Effector memory CD8-positive, alpha-beta T cell (primary cell): ENCODE data around the gene DCLRE1B.
A peak's percentile ranks its signal among the peaks of the same experiment; 100 is the strongest.

ENCODE experiments used
- ATAC-seq: fragments of 150-1000 bp; cut with Tn5 transposase; replicated peaks from 2 replicates; pipeline ENCODE4 v1.10.0; 2021; ENCODE audit warnings: mild to moderate bottlenecking, moderate library complexity
- DNase-seq, 3 experiments: peaks; one replicate each; pipeline ENCODE4 v3.0.0; 2021
- H3K27ac Mint-ChIP-seq, 2 donors: one replicate each; pipeline ENCODE4 v1.8.0; 2022; ENCODE audit warnings: mild to moderate bottlenecking in 2 of 2, mixed read lengths in 2 of 2, moderate library complexity in 2 of 2
- H3K27me3 Mint-ChIP-seq, 2 donors: one replicate each; pipeline ENCODE4 v1.8.0; 2022; ENCODE audit warnings: mixed read lengths in 2 of 2
- H3K36me3 Mint-ChIP-seq: one replicate; pipeline ENCODE4 v1.8.0; 2022; ENCODE audit warnings: mild to moderate bottlenecking, moderate library complexity, mixed read lengths; ENCODE audit not compliant: insufficient read depth
- H3K4me1 Mint-ChIP-seq, 2 donors: one replicate each; pipeline ENCODE4 v1.8.0; 2022; ENCODE audit warnings: low read depth in 2 of 2, mixed read lengths in 2 of 2
- H3K4me3 Mint-ChIP-seq, 2 donors: one replicate each; pipeline ENCODE4 v1.8.0; 2022; ENCODE audit warnings: mild to moderate bottlenecking in 2 of 2, mixed read lengths in 2 of 2, moderate library complexity in 2 of 2
- H3K9me3 Mint-ChIP-seq, 2 donors: one replicate each; pipeline ENCODE4 v1.8.0; 2022; ENCODE audit warnings: mixed read lengths in 2 of 2

DCLRE1B gene

DNA sequence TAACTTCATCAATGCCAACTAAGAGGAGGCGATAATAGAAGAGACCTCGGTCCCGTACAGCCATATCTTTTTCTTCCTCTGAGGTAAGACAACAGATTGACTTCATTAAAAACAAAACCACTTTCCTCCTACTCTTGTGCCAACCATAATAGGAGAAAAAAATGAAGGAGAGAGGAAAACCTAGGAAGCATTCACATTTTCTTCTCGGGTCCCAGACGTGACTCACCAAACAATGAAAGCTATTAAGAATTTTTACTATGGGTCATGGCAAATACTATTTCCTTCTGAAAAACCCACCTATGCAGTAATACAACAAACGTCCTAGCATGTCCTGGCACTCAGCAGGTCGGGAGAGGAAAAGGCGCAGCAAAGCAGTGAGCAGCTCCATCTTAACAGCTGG lies 9.2 kb upstream of the DCLRE1B start:
- DNase-seq (no peak), ATAC-seq (no peak)
- Mint-ChIP-seq H3K9me3 (no peaks in the 10 kb centered on the region), H3K27me3 (no peaks in the 10 kb centered on the region), H3K36me3 (peaks cover 48% of the 10 kb centered on the region), H3K4me3 (no peak overlapping the region), H3K4me1 (peaks cover 7 to 46% of the 10 kb centered on the region in 2 donors), H3K27ac (peak overlapping the region in 1 of 2 donors; percentile 67)

DNA sequence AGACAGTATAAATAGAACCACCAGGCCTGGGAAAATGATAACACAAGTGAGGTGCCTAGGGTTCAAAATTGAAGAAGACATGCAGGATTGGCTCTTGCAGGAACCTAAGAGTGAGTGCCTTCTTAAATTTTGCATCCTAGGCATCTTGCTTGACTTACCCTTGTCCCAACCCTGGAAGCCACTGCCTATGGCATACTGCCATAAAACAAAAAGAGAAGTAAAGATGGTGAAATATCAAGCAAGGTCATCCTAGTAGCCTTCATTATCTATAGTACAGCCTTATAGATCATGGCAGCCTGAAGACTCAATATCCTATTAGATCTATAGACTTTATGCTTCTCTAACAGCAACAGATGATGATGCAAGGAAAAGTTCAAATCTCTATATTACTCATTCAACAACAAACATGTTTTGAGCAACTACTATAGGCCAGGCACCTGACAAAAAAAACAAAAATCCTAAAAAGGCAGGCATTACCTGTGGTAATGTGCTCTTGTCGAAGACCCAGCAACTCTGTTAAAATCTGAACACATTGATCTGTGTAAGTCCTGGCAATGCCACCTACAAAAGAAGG lies 6.8 kb upstream of the DCLRE1B start:
- H3K36me3 Mint-ChIP-seq, result peaks cover 55% of the 10 kb centered on the region
- no peak overlapping the region for H3K4me3 Mint-ChIP-seq
- H3K27ac Mint-ChIP-seq, result peak overlapping the region in 1 of 2 donors; percentile 4
- no peaks in the 10 kb centered on the region for H3K27me3 Mint-ChIP-seq
- H3K9me3 Mint-ChIP-seq, result no peaks in the 10 kb centered on the region
- ATAC-seq (no peak), DNase-seq (no peak)
- peaks cover 26 to 69% of the 10 kb centered on the region in 2 donors for H3K4me1 Mint-ChIP-seq

DNA sequence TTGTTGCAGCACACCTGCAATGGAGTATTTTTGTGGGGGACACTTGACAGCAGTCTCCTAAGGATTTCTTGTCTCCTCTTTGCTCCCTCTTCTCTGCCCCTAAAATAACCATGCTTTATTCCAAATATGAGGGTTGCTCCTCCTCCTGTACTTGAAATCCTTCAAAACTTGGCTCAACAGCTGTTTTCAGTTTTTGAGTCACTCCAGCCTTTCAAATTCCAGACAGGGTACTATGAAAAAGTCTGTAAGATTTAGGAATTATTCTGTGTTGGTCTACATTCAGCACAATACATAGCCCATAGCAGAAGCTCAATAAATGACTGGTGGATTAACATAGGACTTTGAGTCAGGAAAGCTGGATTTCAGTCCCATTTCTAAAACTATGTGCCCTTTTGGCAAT lies 6.0 kb upstream of the DCLRE1B start:
- ATAC-seq (no peak), DNase-seq (no peak)
- H3K9me3 Mint-ChIP-seq, result no peaks in the 10 kb centered on the region
- H3K27ac Mint-ChIP-seq, result peak overlapping the region in 1 of 2 donors; percentile 67
- no peak overlapping the region for H3K4me3 Mint-ChIP-seq
- peaks cover 55% of the 10 kb centered on the region for H3K36me3 Mint-ChIP-seq
- peaks cover 33 to 71% of the 10 kb centered on the region in 2 donors for H3K4me1 Mint-ChIP-seq
- H3K27me3 Mint-ChIP-seq, result no peaks in the 10 kb centered on the region

DNA sequence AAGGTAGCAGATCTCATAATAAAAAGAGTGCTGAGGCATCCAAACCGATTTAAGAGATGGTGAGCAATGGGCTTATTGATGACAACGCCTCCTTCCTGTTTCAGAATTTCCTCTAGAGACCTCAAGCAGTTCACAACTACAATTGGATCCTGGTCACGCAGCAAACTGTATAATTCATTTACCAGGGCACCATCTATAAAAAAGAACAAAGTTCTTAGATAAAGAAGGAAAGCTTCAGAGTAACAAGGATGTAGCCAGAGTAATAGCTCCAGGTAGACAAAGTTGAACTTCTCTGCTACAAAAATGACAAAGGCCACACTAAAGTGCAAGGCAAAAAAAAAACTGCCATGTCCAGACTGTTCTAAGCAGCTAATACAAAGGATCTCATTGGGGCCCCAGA lies 3.9 kb upstream of the DCLRE1B start:
- no peak overlapping the region for H3K4me3 Mint-ChIP-seq

DNA sequence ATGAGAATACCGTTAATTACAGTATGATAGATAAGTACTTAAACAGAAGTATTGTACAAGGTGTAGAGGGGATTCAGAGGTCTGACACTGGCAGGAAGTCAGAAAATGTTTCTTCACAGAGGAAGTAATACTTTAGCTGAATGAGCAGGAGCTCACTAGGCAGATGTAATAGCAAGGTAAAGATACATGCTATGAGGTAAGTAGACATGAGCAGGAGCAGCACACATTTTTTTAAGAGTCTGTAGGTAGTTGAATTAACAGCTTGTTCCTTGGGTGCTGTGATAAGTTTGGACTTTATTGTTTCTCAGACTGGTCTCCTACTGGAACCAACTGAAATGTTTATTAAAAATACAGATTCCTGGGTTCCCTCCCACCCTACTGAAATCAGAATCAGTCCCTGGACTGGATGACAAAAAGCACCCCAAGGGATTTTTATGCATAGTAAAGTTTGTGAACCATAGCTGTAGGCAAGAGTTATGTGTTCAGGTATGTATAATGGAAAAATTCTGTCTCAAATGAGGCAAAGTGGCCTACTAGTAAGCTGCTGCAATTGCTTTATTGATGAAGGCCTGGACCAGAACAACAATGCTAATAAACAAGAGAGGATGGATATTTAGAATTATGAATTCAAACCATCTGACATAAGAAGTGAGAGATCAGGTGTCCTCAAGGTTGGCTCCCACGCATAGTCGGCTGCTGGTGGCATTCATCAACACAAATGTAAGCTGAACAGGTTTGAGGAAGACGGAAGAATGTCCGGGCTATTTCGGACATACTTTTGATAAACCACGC lies 1.4 kb upstream of the DCLRE1B start:
- peak; percentile 3 to 17 (median 4) for DNase-seq
- Mint-ChIP-seq H3K27me3 (no peaks in the 10 kb centered on the region), H3K4me3 (peak overlapping the region; percentile 89 to 91), H3K4me1 (peaks cover 40 to 56% of the 10 kb centered on the region in 2 donors), H3K36me3 (peaks cover 38% of the 10 kb centered on the region), H3K9me3 (no peaks in the 10 kb centered on the region), H3K27ac (peak overlapping the region; percentile 97 to 98)
- no peak for ATAC-seq

More for the DNA sequence above, 3.9 kb upstream of the DCLRE1B start:
- H3K36me3 Mint-ChIP-seq, result peaks cover 56% of the 10 kb centered on the region
- no peaks in the 10 kb centered on the region for H3K9me3 Mint-ChIP-seq
- H3K27me3 Mint-ChIP-seq, result no peaks in the 10 kb centered on the region
- peaks cover 40 to 68% of the 10 kb centered on the region in 2 donors for H3K4me1 Mint-ChIP-seq
- ATAC-seq, result no peak
- DNase-seq, result no peak
- H3K27ac Mint-ChIP-seq, result peak overlapping the region; percentile 65 to 98

DNA sequence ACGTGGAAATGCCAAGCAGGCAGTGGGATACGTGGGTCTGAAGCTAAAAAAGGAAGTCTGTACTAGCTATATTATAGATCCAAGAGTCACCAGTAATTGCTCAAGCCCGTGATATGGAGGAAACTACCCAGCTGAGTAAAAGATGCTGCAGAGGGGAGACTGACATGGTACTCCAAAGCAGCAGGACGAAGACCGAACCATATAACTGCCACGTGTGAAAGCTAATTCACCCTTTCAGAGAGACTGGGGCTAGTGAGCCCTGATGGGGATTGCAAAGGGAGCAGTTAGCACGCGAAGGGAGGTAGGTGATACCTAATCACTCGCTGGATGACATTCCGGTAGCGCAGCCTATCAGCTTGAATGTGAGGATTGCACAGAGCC lies 843 bp upstream of the DCLRE1B start:
- Mint-ChIP-seq H3K9me3 (no peaks in the 10 kb centered on the region), H3K4me1 (peaks cover 41 to 53% of the 10 kb centered on the region in 2 donors), H3K36me3 (peaks cover 34% of the 10 kb centered on the region), H3K4me3 (peak overlapping the region; percentile 89 to 91), H3K27ac (peak overlapping the region; percentile 97 to 98), H3K27me3 (no peaks in the 10 kb centered on the region)
- DNase-seq (peak in 1 of 3 experiments; percentile 46), ATAC-seq (peak; percentile 33)

DNA sequence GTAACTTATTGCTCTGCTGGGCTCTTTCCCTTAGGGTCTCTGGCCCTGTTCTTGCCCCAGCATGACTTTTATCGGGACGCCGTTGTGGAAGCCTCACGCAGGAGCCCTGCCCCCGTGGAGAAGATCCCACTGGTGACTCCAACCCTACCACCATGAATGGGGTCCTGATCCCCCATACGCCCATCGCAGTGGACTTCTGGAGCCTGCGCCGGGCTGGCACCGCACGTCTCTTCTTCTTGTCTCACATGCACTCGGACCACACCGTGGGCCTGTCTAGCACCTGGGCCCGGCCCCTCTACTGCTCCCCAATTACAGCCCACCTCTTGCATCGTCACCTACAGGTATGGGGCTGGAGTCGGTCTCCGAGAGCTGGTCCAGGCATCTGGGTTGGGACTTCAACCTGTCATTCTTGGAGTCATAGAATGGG lies 322 bp downstream of the DCLRE1B start:
- no peak for ATAC-seq
- Mint-ChIP-seq H3K4me3 (peak overlapping the region; percentile 89 to 91), H3K27ac (peak overlapping the region; percentile 97 to 98), H3K9me3 (no peaks in the 10 kb centered on the region), H3K27me3 (no peaks in the 10 kb centered on the region), H3K4me1 (peaks cover 37 to 42% of the 10 kb centered on the region in 2 donors), H3K36me3 (peaks cover 26% of the 10 kb centered on the region)
- no peak for DNase-seq

DNA sequence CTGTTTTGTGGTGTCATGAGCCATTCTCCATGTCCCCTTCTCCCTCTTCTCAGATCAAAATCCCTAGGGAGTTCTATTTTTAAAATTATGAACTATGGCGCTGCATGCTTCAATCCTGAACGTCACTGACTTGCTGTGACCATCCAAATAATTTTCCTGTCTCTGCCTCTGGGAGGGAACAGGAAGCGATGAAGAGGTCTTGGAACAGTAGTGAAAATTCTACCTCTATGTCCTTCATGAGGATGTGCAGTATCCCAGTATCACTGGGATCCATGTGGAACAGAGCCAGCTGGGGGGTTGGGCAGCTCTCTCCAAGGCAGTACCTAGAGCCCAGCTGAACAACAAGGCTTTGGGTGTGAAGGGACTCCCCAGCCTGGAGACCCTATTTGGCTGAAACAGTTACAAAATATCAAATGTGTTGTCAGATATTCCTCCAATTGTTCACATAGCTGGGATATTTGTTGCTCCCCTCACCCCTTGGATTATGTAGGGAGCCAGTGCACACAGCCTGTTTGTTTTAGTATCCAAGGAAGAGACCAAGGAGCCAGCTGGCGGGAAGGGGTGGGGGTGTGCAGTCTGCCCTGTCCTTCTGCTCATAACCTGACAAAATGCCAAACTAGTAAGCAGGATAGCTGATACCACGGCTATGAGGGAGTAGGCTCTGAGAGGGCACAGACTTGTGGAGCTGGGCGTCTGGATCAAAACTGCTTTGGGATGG lies 7.6 kb downstream of the DCLRE1B start:
- ATAC-seq (no peak), DNase-seq (no peak)
- no peaks in the 10 kb centered on the region for H3K27me3 Mint-ChIP-seq
- H3K36me3 Mint-ChIP-seq, result peaks cover 18% of the 10 kb centered on the region
- H3K9me3 Mint-ChIP-seq, result no peaks in the 10 kb centered on the region
- H3K4me1 Mint-ChIP-seq, result peaks cover 2 to 5% of the 10 kb centered on the region in 2 donors
- no peak overlapping the region for H3K27ac Mint-ChIP-seq
- H3K4me3 Mint-ChIP-seq, result no peak overlapping the region

DNA sequence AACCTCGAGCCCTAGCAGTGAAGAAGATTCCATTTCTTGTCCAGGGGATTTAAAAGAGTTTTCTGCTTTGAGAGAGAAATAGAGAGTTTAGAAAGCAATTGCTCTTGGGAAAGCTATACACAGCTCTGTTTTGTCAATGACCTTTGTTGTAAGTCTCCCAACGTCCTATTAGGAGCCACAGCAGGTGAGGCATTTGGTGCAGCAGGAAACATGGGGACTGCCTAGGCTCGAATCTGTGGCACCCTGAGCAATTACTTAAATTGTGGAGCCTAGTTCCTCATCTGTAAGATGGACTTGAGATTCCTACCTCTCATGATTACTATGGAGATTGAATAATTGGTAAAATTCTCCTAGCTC lies 8.2 kb downstream of the DCLRE1B start:
- peaks cover 2 to 5% of the 10 kb centered on the region in 2 donors for H3K4me1 Mint-ChIP-seq
- ATAC-seq (no peak), DNase-seq (no peak)
- no peaks in the 10 kb centered on the region for H3K9me3 Mint-ChIP-seq
- H3K4me3 Mint-ChIP-seq, result no peak overlapping the region
- no peaks in the 10 kb centered on the region for H3K27me3 Mint-ChIP-seq
- H3K27ac Mint-ChIP-seq, result no peak overlapping the region
- peaks cover 15% of the 10 kb centered on the region for H3K36me3 Mint-ChIP-seq

DNA sequence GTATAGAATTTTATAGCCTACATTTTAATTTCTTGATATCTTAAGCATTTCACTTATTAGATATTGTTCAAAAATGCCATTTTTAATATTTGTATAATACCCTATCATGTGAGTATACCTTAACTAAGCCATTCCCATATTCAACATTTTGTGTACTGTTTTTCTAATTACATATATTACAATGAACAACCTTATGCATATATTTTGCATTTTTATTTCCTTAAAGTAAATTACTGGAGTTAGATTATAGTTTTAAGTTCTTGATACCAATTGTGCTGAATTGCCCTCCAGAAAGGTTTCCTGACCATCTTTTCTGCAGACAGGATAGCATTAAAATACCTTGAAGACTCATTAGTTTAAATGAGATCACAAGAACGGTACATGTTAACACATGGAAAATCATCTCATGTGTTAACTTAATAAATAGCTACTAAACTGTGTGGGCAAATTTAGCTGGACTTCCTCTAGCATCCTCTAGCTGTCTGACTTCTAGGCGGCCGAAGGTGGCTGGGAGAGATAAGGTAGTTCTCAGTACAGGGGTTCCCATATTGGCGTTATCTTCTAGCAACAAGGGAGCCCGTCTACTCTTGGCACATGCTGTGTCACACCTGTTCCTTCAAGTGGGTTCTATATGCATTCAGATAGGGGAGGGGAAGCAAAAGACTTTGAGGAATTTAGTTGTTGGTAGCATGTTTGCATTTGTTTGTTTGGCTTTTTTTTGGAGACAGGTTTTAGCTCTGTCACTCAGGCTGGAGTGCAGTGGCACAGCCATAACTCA lies 8.9 kb downstream of the DCLRE1B start:
- Mint-ChIP-seq H3K36me3 (peaks cover 12% of the 10 kb centered on the region), H3K27me3 (no peaks in the 10 kb centered on the region), H3K4me1 (peaks cover 0 to 5% of the 10 kb centered on the region in 2 donors), H3K9me3 (no peaks in the 10 kb centered on the region), H3K27ac (no peak overlapping the region), H3K4me3 (no peak overlapping the region)
- DNase-seq (no peak), ATAC-seq (no peak)

DNA sequence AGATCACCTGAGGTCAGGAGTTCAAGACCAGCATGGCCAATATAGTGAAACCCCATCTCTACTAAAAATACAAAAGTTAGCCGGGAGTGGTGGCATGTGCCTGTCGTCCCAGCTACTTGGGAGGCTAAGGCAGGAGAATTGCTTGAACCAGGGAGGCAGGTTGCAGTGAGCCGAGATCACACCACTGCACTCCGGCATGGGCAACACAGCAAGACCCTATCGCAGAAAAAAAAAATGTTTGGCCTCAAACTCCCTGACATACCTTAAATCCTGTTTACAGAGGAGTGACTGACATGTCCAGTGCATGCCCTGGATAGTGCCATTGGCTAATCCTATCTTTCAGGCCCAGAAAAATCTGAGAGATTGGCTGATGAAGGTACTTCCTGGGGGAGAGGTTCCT lies 11.8 kb downstream of the DCLRE1B start:
- ATAC-seq (no peak), DNase-seq (no peak)
- no peak overlapping the region for H3K27ac Mint-ChIP-seq
- H3K4me1 Mint-ChIP-seq, result peaks cover 0 to 5% of the 10 kb centered on the region in 2 donors
- no peaks in the 10 kb centered on the region for H3K27me3 Mint-ChIP-seq
- no peak overlapping the region for H3K4me3 Mint-ChIP-seq
- H3K36me3 Mint-ChIP-seq, result peaks cover 4% of the 10 kb centered on the region
- no peaks in the 10 kb centered on the region for H3K9me3 Mint-ChIP-seq

DNA sequence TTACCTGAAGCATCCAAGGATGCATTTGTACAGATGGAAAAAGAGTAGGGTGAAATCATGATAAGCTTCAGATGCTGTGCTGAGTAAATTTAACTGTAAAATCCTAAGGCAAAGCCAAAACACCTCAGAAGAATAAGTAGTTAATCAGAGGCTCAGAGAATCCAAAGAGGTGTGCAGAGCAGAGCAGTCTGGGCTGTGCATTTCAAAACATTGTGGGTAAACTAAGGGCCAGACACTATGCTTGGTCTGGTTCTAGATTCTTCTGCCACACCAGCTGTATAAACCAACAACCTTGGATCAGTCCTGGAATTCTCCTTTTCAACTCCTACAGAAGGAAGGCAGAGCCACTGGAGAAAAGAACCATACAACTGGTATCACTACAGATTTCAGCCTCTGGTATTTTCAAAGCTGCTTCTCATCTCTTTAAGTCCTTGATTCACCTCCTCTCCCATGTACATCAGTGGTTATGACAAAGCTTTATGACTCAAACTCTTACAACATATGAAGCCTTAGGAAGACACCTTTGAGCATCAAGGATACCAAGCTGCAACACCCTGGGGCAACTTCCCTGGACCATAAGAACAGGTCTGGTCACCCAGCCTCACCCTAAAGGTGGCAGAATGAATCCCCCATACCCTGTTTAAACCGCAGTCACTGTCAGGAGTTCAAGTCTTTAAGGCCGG lies 12.4 kb downstream of the DCLRE1B start:
- peaks cover 3% of the 10 kb centered on the region for H3K36me3 Mint-ChIP-seq
- no peaks in the 10 kb centered on the region for H3K27me3 Mint-ChIP-seq
- no peak overlapping the region for H3K4me3 Mint-ChIP-seq
- DNase-seq (no peak), ATAC-seq (no peak)
- H3K4me1 Mint-ChIP-seq, result peaks cover 0 to 5% of the 10 kb centered on the region in 2 donors
- H3K9me3 Mint-ChIP-seq, result no peaks in the 10 kb centered on the region
- no peak overlapping the region for H3K27ac Mint-ChIP-seq

DNA sequence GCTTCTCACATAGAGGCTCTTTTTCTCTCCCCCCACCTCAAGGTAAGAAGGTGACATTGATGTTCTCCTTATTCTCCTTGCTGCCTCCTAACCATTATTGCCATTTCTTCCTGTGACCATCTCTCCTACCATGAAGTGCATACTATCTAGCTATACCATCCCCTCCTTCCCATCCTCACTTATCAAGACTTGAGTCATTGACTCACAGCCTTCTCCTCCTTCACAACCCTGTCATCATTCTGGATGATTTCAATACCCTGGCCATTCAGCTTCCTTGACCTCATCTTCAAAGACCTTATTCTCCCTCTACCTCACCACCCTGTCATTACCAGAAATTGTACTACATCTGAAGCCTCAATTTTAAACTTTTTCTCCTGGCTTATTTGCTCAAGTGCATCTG lies 13.1 kb downstream of the DCLRE1B start:
- H3K27ac Mint-ChIP-seq, result no peak overlapping the region

More for the DNA sequence above, 13.1 kb downstream of the DCLRE1B start:
- Mint-ChIP-seq H3K4me1 (peaks cover 0 to 5% of the 10 kb centered on the region in 2 donors), H3K36me3 (no peaks in the 10 kb centered on the region), H3K9me3 (no peaks in the 10 kb centered on the region), H3K4me3 (no peak overlapping the region), H3K27me3 (no peaks in the 10 kb centered on the region)
- ATAC-seq, result no peak
- no peak for DNase-seq
